ENCODE measurements around the gene KAZALD1. TPM values are rescaled to one million over a fixed set of nuclear protein-coding genes. Genes with fewer than 3 reads are reported as not detected.

Gene KAZALD1
- total and polyA plus RNA-seq, 8 donors = 0.19 to 1.6 (median 1.0) TPM

DNA sequence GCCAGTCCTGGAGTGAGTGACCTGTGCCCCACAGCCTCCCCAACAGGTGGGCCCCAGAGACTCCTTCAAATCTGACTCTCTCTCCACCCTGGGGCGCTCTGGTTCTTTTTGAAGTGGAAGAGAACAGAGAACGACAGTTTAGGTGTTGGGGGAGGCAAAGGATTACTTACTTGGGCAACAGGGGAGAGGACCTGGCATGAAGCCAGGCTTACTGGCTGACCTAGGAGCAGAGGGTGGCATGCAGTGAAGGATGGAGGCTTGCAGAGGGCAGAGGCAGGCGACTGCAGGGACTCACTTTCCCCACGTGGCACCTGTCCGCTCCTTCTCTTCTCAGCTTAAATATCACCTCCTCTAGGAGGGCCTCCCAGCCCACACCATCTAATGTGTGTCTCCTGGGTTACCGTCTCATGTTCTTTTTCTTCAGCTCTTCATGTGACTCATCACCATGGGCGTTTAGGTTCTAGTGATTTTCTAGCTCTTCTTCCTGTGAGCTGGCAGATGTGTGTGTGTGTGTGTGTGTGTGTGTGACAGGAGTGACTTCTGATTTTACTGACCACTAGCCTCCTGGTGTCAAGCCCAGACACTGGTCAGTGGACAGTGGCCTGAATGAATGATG is 46.7 kb upstream of the KAZALD1 start:
- ATAC-seq (no peak), DNase-seq (peak in 1 of 6 donors; percentile 52), FAIRE-seq (no peak)
- TF ChIP-seq, protein P1, sequence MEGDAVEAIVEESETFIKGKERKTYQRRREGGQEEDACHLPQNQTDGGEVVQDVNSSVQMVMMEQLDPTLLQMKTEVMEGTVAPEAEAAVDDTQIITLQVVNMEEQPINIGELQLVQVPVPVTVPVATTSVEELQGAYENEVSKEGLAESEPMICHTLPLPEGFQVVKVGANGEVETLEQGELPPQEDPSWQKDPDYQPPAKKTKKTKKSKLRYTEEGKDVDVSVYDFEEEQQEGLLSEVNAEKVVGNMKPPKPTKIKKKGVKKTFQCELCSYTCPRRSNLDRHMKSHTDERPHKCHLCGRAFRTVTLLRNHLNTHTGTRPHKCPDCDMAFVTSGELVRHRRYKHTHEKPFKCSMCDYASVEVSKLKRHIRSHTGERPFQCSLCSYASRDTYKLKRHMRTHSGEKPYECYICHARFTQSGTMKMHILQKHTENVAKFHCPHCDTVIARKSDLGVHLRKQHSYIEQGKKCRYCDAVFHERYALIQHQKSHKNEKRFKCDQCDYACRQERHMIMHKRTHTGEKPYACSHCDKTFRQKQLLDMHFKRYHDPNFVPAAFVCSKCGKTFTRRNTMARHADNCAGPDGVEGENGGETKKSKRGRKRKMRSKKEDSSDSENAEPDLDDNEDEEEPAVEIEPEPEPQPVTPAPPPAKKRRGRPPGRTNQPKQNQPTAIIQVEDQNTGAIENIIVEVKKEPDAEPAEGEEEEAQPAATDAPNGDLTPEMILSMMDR (IDR thresholded peaks at IDR 0.05) = no peak
- Histone ChIP-seq H3K27me3 (no peaks in the 10 kb centered on the region), H3K4me1 (peaks cover 0 to 5% (median 0%) of the 10 kb centered on the region in 3 donors), H3K36me3 (no peaks in the 10 kb centered on the region), H3K27ac (no peak overlapping the region), H3K4me3 (no peak overlapping the region), H3K9me3 (no peaks in the 10 kb centered on the region)
- intact Hi-C loops (cut with DNase I) = no loop called here
- 35 to 40% methylated on average over 7 of the region's 7 CpGs for WGBS, 2 donors

DNA sequence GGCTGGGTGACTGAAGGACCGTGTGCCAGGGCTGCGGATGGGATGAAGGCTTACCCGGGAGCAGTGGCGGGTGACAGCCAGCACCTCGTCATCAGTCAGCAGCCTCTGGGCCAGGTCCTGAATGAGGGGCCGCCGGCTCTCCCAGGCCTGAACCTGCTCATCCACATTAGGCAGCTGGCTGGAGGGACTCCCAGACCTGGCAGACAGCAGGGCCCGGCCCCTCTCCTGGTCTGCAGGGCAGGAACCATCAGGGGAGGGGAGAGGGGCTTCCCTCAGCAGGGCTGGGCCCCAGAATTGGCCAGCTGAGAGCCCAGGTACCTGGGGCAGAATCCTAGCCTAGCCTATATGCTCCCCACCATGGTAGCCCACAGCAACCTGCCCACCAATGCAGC is 46.2 kb upstream of the KAZALD1 start:
- Histone ChIP-seq H3K4me3 (no peak overlapping the region), H3K27ac (no peak overlapping the region), H3K36me3 (no peaks in the 10 kb centered on the region), H3K27me3 (no peaks in the 10 kb centered on the region), H3K9me3 (no peaks in the 10 kb centered on the region), H3K4me1 (peaks cover 0 to 5% (median 0%) of the 10 kb centered on the region in 3 donors)
- TF ChIP-seq, protein P1 (IDR thresholded peaks at IDR 0.05) = no peak
- WGBS, 2 donors = 69 to 82% methylated on average over 8 of the region's 8 CpGs
- FAIRE-seq (no peak), DNase-seq (no peak), ATAC-seq (no peak)
- intact Hi-C loops (cut with DNase I) = no loop called here

DNA sequence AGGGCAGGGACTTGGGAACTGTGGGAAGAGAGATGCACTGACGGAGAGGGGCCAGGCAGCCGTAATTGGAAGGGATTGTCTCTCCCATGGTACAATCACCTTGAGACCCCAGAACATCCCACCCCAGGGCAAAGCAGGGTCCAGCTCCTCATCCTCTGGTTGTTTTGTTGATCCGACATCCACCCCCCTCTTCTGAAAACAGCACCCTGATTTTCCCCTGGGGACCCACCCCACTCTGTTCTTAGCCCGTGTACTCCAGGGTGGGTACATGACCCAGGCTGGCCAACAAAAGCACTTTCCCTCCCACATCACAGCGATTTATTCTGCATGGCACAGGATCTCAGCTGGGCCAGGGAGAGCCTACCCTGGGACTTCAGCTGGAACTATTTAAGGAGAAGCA is 45.0 kb upstream of the KAZALD1 start:
- FAIRE-seq (no peak), ATAC-seq (no peak), DNase-seq (no peak)
- Histone ChIP-seq H3K27me3 (no peaks in the 10 kb centered on the region), H3K36me3 (no peaks in the 10 kb centered on the region), H3K4me3 (no peak overlapping the region), H3K4me1 (peaks cover 0 to 5% (median 0%) of the 10 kb centered on the region in 3 donors), H3K9me3 (no peaks in the 10 kb centered on the region), H3K27ac (no peak overlapping the region)
- WGBS, 2 donors = 56 to 69% methylated on average over 4 to 5 of the region's 5 CpGs
- intact Hi-C loops (cut with DNase I) = no loop called here
- TF ChIP-seq, protein P1 (IDR thresholded peaks at IDR 0.05) = no peak

DNA sequence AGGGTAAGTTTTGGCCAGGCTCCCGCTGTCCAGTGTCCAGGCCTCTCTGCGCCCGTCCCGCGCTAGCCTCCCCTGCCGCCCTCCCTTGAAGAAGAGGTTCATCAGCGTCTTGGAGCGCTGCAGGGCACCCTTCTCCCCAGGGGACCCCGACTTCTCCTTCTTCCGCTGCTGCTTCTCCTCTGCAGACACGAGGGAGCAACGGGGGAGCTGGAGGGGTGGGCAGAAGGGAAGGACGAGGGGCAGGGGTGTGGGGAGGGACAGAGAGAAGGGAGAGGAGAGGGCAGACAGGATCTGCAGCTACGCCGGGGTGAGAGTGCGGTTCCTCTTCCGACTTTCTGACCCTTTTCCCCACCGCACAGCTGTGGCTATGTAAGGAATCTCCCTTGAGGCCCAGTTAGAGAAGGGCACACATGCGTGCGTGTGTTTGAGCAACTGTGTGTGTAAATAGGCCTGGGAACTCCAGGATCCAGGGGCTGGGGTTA is 43.6 kb upstream of the KAZALD1 start:
- peaks cover 0 to 2% (median 0%) of the 10 kb centered on the region in 3 donors for H3K4me1 ChIP-seq
- no peaks in the 10 kb centered on the region for H3K36me3 ChIP-seq
- H3K27me3 ChIP-seq = no peaks in the 10 kb centered on the region
- WGBS, 2 donors = 68 to 72% methylated on average over 20 of the region's 20 CpGs
- no peak overlapping the region for H3K27ac ChIP-seq
- TF ChIP-seq, protein P1 (IDR thresholded peaks at IDR 0.05) = no peak
- ATAC-seq (no peak), FAIRE-seq (no peak), DNase-seq (peak in 1 of 6 donors; percentile 27)
- no peaks in the 10 kb centered on the region for H3K9me3 ChIP-seq
- H3K4me3 ChIP-seq = no peak overlapping the region
- intact Hi-C loops (cut with DNase I) = no loop called here
